Osteocyte (in vitro differentiated cells): ENCODE measurements around the gene MSMP. TPM values are rescaled to one million over a fixed set of nuclear protein-coding genes. Genes with fewer than 3 reads are reported as not detected.

Experiments
- DNase-seq: peaks from one replicate; pipeline ENCODE4 v3.0.0; 2021; ENCODE audit warnings: mixed read lengths; ENCODE audit not compliant: unreplicated experiment; ENCODE audit errors: extremely low spot score
- H3K27ac Mint-ChIP-seq: one replicate; pipeline ENCODE4 v1.8.0; 2021; ENCODE audit warnings: mild to moderate bottlenecking, mixed read lengths; ENCODE audit not compliant: unreplicated experiment
- H3K27me3 Mint-ChIP-seq: one replicate; pipeline ENCODE4 v1.8.0; 2021; ENCODE audit warnings: mixed read lengths; ENCODE audit not compliant: unreplicated experiment
- H3K36me3 Mint-ChIP-seq: one replicate; pipeline ENCODE4 v1.8.0; 2021; ENCODE audit warnings: mixed read lengths; ENCODE audit not compliant: unreplicated experiment
- H3K4me1 Mint-ChIP-seq: one replicate; pipeline ENCODE4 v1.8.0; 2021; ENCODE audit warnings: mixed read lengths; ENCODE audit not compliant: unreplicated experiment
- H3K4me3 Mint-ChIP-seq: one replicate; pipeline ENCODE4 v1.8.0; 2021; ENCODE audit warnings: mild to moderate bottlenecking, moderate library complexity, mixed read lengths; ENCODE audit not compliant: unreplicated experiment
- H3K9me3 Mint-ChIP-seq: one replicate; pipeline ENCODE4 v1.8.0; 2021; ENCODE audit warnings: mixed read lengths; ENCODE audit not compliant: unreplicated experiment
- CTCF ChIP-seq: fragments of 200-600 bp; sonication (generic); IDR thresholded peaks from 2 replicates; pipeline ENCODE4 v1.5.0; 2021; ENCODE audit warnings: antibody characterized with exemption, mild to moderate bottlenecking, moderate library complexity
- total RNA-seq: library from RNA; stranded (reverse); gene quantifications from 2 replicates; pipeline ENCODE4 v1.2.1, GENCODE V29; 2021

Gene MSMP
- total RNA-seq, 1 donor from 2014 or later: 0.56 TPM

- Mint-ChIP-seq H3K27me3 (no peaks in the 10 kb centered on the region), H3K4me3 (peak overlapping the region; percentile 90), H3K9me3 (no peaks in the 10 kb centered on the region), H3K27ac (no peak overlapping the region), H3K4me1 (peaks cover 41% of the 10 kb centered on the region), H3K36me3 (peaks cover 31% of the 10 kb centered on the region)
- TF ChIP-seq CTCF: no peak
- DNase-seq: no peak
Measured at GRCh38 chr9:35745569-35745968, 8.5 kb downstream of the MSMP start.

DNA sequence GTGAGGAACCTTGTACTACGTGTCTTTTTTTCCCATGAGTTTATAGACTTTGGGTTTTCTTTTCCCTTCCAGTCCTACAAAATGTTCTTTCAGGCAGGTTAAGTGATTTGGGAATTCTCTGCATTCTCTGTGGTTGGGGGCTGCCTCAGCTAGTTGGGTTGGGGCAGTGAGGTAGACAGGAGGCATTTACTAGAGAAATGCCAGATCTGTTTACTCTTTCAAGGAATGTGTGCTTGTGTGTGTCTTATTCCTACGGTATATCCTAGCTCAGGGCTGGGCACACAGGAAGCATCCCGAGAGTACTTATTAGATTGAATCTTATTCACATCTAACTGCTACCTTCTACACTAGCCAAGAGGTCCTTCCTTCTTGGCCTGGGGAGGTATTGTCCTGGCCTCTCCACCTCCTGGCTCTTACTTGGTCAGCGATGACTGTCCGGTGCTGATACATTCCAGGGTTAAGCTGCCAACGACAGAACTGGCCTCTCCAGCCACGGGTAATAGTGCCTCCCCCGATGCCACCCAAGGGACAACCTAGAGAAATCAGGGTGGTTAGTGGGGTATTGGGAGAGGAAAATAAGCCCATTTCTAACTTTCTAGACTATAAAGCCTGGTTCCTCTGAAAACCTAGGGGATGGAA lies 10.1 kb downstream of the MSMP start:
- Mint-ChIP-seq H3K27me3 (no peaks in the 10 kb centered on the region), H3K27ac (no peak overlapping the region), H3K36me3 (peaks cover 36% of the 10 kb centered on the region), H3K4me3 (no peak overlapping the region), H3K9me3 (no peaks in the 10 kb centered on the region), H3K4me1 (peaks cover 30% of the 10 kb centered on the region)
- no peak for TF ChIP-seq CTCF
- DNase-seq: no peak

DNA sequence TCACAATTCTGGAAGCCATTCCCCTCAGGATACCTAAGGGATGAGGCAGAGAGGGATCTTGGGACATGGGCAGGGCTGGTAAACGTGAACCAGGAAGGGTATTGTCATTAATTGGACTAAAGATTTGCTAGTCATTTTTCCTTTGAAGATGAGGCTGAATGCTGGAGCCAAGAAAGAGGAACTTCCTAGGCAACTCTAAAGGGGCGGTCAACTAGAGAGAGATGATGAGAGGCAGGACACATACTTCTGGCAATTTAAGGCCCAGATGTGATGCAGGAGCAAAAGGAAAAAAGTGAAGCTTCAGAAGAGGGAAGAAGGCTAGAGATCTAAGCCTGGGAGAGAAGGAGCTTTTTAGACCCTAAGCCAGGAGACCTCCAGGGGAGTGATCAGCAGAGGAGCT lies 10.6 kb downstream of the MSMP start:
- Mint-ChIP-seq H3K27ac (no peak overlapping the region), H3K9me3 (no peaks in the 10 kb centered on the region), H3K4me1 (peaks cover 30% of the 10 kb centered on the region), H3K4me3 (no peak overlapping the region), H3K27me3 (no peaks in the 10 kb centered on the region), H3K36me3 (peaks cover 42% of the 10 kb centered on the region)
- TF ChIP-seq CTCF: no peak
- no peak for DNase-seq

DNA sequence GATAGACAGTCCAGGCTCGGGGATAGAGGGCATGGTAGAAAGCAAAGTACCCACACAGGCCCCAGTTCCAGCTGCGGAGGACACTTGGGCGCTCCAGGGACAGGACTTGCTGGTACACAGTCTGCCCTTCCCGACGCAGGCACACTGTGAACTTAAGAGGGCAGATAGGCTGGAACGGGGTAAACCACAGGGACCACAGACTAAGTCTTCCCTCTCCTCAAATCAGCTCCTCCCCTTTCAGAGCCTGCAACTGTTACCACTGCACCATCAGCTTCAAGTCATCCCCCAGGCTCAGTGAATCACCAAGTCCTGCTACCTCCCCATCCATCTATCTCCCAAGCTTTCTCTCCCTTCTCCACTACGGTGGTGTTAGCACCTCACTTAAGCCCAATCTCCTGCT lies 12.3 kb downstream of the MSMP start:
- Mint-ChIP-seq H3K9me3 (no peaks in the 10 kb centered on the region), H3K4me3 (no peak overlapping the region), H3K4me1 (peaks cover 18% of the 10 kb centered on the region), H3K27ac (no peak overlapping the region), H3K36me3 (peaks cover 55% of the 10 kb centered on the region), H3K27me3 (no peaks in the 10 kb centered on the region)
- TF ChIP-seq CTCF: no peak
- no peak for DNase-seq

DNA sequence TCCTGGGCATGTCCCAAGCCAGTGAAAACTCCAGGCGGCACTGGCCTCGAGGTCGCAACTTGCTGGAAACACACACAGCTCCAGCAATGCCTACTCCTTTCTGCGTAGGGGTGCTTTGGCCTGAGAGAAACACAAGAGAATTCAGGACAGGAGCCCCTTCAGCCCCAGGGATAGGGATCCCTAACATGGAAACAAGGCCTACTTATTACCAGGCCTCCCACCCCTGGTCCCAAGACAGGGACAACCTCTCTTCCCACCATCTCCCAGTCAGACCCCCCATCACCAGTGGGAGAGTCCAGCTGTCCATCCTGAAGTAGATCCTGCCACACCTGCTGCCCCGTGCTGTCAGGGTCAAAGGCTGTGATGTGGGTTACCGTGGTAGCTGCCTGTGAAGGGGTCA lies 13.8 kb downstream of the MSMP start:
- H3K4me3 Mint-ChIP-seq: no peak overlapping the region
- H3K36me3 Mint-ChIP-seq: peaks cover 56% of the 10 kb centered on the region
- H3K4me1 Mint-ChIP-seq: peaks cover 13% of the 10 kb centered on the region
- no peaks in the 10 kb centered on the region for H3K27me3 Mint-ChIP-seq
- no peaks in the 10 kb centered on the region for H3K9me3 Mint-ChIP-seq
- no peak for DNase-seq
- no peak for TF ChIP-seq CTCF
- H3K27ac Mint-ChIP-seq: no peak overlapping the region
